Mesothelial cell of epicardium (in vitro differentiated cells): ENCODE data around the gene XYLT1. TPM values are rescaled to one million over a fixed set of nuclear protein-coding genes. Genes with fewer than 3 reads are reported as not detected.

Experiments used
- DNase-seq, 2 experiments: peaks; one replicate each; pipeline ENCODE4 v3.0.0; 2021; ENCODE audit warnings: low spot score in 2 of 2; ENCODE audit not compliant: unreplicated experiment in 2 of 2
- H3K27ac Mint-ChIP-seq: 2 replicates; pipeline ENCODE4 v1.8.0; 2021; ENCODE audit warnings: mixed read lengths
- H3K27me3 Mint-ChIP-seq: 2 replicates; pipeline ENCODE4 v1.8.0; 2021; ENCODE audit warnings: low read depth, mixed read lengths
- H3K36me3 Mint-ChIP-seq: 2 replicates; pipeline ENCODE4 v1.8.0; 2021; ENCODE audit warnings: mixed read lengths
- H3K4me1 Mint-ChIP-seq: 2 replicates; pipeline ENCODE4 v1.8.0; 2021; ENCODE audit warnings: mixed read lengths
- H3K4me3 Mint-ChIP-seq: 2 replicates; pipeline ENCODE4 v1.8.0; 2021; ENCODE audit warnings: mild to moderate bottlenecking, moderate library complexity, mixed read lengths
- H3K9me3 Mint-ChIP-seq: 2 replicates; pipeline ENCODE4 v1.8.0; 2021; ENCODE audit warnings: mixed read lengths
- total RNA-seq: library from RNA; stranded (reverse); gene quantifications from 3 replicates; pipeline ENCODE4 v1.2.1, GENCODE V29; 2021
- TF ChIP-seq, protein P1 (sequence below): fragments of 200-600 bp; sonication (generic); IDR thresholded peaks from one replicate; pipeline ENCODE4 v1.5.0; 2021; ENCODE audit warnings: antibody characterized with exemption; ENCODE audit not compliant: unreplicated experiment

The XYLT1 gene
- total RNA-seq, 1 donor from 2014 or later = 15.2 TPM

DNA sequence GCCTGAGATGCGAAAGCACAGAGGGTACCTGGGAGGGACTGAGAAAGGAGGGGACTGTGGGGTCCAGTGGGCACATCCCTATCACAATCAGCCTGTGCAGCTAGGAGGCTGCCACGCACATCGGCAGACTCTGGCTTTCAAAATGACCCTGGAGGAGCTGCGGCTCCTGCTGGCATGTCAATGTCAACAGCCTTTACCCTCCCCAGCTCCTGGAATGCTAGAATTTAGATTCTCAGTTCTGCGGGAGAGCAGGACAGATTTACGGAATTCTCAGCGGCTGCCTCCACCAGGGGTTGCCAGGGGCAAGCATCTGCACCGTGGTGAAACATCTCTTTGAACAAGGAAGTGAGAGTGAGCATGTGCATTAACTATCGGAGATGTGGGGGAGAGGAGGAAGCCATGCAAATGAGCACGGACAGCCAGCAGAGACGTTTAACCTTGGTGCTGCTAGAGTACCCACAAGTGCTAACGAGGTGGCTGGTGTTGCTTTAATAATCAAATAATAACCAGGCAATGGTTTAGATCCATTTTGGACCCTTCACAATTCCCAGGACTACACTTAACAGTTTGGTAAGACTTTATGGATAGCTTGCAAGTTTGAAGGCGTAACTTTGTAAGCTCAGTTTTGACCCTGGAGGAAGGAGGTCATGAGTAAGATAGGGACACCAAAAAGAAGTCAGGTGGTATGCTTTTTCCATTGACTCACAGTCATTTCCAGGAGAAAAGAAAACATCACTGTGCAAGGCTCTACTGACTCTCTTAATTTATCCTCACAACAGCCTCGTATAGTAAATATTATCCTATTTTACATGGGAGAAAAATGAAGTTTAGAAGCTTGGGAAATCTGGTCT lies 54.1 kb downstream of the XYLT1 start:
- Mint-ChIP-seq H3K4me3 (peak overlapping the region; percentile 12), H3K9me3 (peaks cover 10% of the 10 kb centered on the region), H3K27me3 (no peaks in the 10 kb centered on the region), H3K27ac (no peak overlapping the region), H3K36me3 (no peaks in the 10 kb centered on the region), H3K4me1 (peaks cover 14% of the 10 kb centered on the region)
- TF ChIP-seq, protein P1, sequence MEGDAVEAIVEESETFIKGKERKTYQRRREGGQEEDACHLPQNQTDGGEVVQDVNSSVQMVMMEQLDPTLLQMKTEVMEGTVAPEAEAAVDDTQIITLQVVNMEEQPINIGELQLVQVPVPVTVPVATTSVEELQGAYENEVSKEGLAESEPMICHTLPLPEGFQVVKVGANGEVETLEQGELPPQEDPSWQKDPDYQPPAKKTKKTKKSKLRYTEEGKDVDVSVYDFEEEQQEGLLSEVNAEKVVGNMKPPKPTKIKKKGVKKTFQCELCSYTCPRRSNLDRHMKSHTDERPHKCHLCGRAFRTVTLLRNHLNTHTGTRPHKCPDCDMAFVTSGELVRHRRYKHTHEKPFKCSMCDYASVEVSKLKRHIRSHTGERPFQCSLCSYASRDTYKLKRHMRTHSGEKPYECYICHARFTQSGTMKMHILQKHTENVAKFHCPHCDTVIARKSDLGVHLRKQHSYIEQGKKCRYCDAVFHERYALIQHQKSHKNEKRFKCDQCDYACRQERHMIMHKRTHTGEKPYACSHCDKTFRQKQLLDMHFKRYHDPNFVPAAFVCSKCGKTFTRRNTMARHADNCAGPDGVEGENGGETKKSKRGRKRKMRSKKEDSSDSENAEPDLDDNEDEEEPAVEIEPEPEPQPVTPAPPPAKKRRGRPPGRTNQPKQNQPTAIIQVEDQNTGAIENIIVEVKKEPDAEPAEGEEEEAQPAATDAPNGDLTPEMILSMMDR = no peak
- no peak for DNase-seq

DNA sequence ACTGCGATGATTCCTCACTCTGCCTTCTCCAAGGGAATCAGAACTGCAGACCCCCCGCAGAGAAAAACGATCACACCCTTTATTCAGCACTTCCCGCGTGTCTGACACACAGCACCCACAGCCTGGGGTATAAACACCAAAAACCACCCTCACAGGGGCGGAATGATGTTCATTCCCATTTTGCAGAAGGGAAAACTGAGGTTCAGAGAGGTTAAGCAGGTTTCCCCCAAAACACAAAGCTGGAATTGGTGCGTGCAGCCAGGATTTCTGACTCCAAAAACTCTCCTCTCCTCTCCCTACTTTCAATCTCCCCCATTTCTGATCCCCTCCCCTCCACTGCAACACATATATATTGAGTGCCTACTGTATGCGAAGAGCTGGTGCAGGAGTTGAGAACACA lies 55.8 kb downstream of the XYLT1 start:
- Mint-ChIP-seq H3K4me3 (no peak overlapping the region), H3K27me3 (no peaks in the 10 kb centered on the region), H3K27ac (no peak overlapping the region), H3K4me1 (peaks cover 14% of the 10 kb centered on the region), H3K9me3 (peaks cover 10% of the 10 kb centered on the region), H3K36me3 (no peaks in the 10 kb centered on the region)
- no peak for DNase-seq
- TF ChIP-seq, protein P1 = no peak

DNA sequence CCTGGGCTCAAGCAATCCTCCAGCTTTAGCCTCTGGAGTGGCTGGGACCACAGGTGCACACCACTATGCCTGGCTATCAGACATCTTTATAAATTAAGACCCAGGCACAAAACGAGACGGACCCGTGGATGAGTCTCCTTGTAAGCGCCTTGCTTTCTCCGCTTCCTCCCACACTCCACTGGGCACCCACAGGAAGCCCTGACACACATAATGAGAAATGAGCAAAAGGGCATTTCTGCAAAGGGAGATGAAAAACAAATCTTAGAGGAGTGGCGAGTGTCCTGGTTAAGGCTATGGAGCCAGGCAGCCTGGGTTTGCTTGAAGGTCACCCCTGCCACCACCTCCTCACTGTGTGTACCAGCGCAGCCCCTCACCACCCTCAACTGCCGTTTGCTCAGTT lies 56.3 kb downstream of the XYLT1 start:
- no peaks in the 10 kb centered on the region for H3K36me3 Mint-ChIP-seq

DNA sequence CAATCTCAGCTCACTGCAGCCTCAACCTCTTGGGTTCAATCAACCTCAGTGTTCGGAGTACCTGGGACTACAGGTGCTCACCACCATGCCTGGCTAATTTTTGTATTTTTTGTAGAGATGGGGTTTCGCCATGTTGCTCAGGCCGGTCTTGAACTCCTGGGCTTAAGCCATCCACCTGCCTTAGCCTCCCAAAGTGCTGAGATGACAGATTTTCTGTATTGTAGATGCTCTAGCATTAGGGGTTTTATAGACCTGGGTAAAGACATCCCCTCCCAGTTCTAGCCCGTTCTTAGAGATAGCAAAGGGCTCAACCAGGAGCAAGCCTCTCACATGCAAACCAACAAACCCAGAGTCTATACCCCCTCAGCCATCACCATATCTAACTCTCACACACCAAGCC lies 57.3 kb downstream of the XYLT1 start:
- H3K27ac Mint-ChIP-seq = no peak overlapping the region
- H3K4me1 Mint-ChIP-seq = peaks cover 14% of the 10 kb centered on the region
- H3K36me3 Mint-ChIP-seq = no peaks in the 10 kb centered on the region
- H3K27me3 Mint-ChIP-seq = no peaks in the 10 kb centered on the region
- peaks cover 10% of the 10 kb centered on the region for H3K9me3 Mint-ChIP-seq
- DNase-seq = no peak
- H3K4me3 Mint-ChIP-seq = no peak overlapping the region
- TF ChIP-seq, protein P1 = no peak

More for the DNA sequence above, 56.3 kb downstream of the XYLT1 start:
- DNase-seq = no peak
- Mint-ChIP-seq H3K4me1 (peaks cover 14% of the 10 kb centered on the region), H3K4me3 (no peak overlapping the region), H3K27ac (no peak overlapping the region), H3K27me3 (no peaks in the 10 kb centered on the region), H3K9me3 (peaks cover 10% of the 10 kb centered on the region)
- TF ChIP-seq, protein P1 = no peak

DNA sequence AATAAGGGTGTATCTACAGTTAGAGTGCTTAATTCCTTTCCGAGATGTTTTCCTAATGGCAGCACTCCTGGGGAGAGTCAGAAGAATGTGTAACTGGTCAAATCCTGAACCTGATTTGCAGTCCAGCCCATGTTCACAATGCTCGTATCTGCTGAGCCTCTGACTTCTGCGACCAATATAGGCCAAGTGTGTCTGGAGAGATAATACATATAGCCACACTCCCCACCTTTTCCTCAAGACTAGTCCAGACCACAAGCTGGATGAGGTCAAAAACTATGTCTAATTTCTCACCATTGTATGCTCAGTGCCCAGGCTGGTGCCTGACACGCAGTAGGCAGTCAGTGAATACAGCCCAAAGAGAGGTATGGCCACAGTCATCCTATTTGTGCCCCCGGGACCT lies 58.0 kb downstream of the XYLT1 start:
- H3K4me3 Mint-ChIP-seq = no peak overlapping the region
- TF ChIP-seq, protein P1 = no peak
- peaks cover 14% of the 10 kb centered on the region for H3K4me1 Mint-ChIP-seq
- peaks cover 1% of the 10 kb centered on the region for H3K36me3 Mint-ChIP-seq
- no peak for DNase-seq
- H3K27ac Mint-ChIP-seq = no peak overlapping the region
- peaks cover 9% of the 10 kb centered on the region for H3K9me3 Mint-ChIP-seq
- H3K27me3 Mint-ChIP-seq = no peaks in the 10 kb centered on the region
